Measurements from ENCODE around the gene RHEBL1. TPM values are rescaled to one million over a fixed set of nuclear protein-coding genes. Genes with fewer than 3 reads are reported as not detected.

RHEBL1 gene
- total and polyA plus RNA-seq, 2 of the 8 experiments (the other 6 are each of a cell fraction or from before 2014, with no cell fraction given), result 7.5 to 9.4 TPM

DNA sequence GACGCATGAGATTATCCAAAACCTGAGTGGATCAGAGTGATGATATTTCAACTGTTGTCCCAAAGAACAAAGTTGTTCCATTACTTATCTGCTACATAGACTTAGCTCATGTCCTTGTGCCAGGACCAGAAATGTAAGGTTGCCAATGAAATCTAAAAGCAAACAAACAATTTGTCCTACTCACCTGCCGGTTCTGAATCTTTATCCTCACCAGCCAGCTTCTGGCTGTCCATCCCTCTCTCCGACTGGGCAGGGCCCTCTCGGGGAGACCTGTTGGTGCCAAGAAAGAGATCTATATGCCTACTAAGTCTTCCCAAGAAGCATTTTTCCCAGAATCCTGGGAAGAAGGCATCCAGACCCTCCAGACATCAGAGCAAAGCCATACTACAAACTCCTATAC, 14.7 kb downstream of the RHEBL1 start (continued):
- TF ChIP-seq, protein P1, sequence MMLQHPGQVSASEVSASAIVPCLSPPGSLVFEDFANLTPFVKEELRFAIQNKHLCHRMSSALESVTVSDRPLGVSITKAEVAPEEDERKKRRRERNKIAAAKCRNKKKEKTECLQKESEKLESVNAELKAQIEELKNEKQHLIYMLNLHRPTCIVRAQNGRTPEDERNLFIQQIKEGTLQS (IDR thresholded peaks at IDR 0.05; ENCODE audit: insufficient read depth, low read depth, low read length), result no peak
- TF ChIP-seq FOSL1 (IDR thresholded peaks at IDR 0.05; ENCODE audit: insufficient read depth, low read depth, low read length), result no peak
- TF ChIP-seq BCL11A (IDR thresholded peaks at IDR 0.05; ENCODE audit: low read depth in 2 of 2, low read length in 2 of 2), result no peak
- TF ChIP-seq, protein P2, sequence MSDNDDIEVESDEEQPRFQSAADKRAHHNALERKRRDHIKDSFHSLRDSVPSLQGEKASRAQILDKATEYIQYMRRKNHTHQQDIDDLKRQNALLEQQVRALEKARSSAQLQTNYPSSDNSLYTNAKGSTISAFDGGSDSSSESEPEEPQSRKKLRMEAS (IDR thresholded peaks at IDR 0.05), result no peak
- TF ChIP-seq NRF1 (IDR thresholded peaks at IDR 0.05; ENCODE audit: low read depth, low read length), result no peak

Data from H1 (cell line).